ENCODE measurements around the gene COMT.

DNA sequence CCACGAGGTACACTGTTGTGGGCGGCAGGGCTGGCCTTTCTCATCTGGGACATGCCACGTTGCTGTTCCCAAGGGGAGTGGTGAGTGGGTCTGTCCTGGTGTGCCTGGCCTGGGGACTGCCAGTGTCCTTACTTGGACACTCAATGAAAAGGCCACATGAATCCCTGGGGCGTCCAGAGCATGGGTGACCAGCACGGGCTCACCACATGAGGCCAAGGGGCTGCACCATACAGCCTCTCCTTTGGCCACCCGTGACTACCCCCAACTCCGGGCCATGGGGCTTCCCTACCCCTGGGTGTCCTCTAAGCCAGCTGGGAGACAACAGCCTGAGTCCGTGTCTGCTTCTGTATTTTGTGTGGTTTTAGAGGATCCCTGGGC, 20.3 kb downstream of the COMT start:
- TF ChIP-seq, protein P1, sequence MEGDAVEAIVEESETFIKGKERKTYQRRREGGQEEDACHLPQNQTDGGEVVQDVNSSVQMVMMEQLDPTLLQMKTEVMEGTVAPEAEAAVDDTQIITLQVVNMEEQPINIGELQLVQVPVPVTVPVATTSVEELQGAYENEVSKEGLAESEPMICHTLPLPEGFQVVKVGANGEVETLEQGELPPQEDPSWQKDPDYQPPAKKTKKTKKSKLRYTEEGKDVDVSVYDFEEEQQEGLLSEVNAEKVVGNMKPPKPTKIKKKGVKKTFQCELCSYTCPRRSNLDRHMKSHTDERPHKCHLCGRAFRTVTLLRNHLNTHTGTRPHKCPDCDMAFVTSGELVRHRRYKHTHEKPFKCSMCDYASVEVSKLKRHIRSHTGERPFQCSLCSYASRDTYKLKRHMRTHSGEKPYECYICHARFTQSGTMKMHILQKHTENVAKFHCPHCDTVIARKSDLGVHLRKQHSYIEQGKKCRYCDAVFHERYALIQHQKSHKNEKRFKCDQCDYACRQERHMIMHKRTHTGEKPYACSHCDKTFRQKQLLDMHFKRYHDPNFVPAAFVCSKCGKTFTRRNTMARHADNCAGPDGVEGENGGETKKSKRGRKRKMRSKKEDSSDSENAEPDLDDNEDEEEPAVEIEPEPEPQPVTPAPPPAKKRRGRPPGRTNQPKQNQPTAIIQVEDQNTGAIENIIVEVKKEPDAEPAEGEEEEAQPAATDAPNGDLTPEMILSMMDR (conservative IDR thresholded peaks at IDR 0.05; ENCODE audit: low read length), result no peak
- no peak for TF ChIP-seq EZH2phosphoT487 (IDR thresholded peaks at IDR 0.05; ENCODE audit: borderline replicate concordance)

All from Loucy (cell line).